DOHH2 (cell line): Measurements from ENCODE around the gene WDR7.

Experiments
- CTCF ChIP-seq: fragments of 200-600 bp; sonication (generic); IDR thresholded peaks from one replicate; pipeline ENCODE4 v1.5.1; 2014; ENCODE audit warnings: antibody characterized with exemption, mild to moderate bottlenecking, low read depth, low read length; ENCODE audit not compliant: poor library complexity, severe bottlenecking
- EZH2phosphoT487 ChIP-seq: fragments of 200-600 bp; sonication (generic); IDR thresholded peaks from 2 replicates; pipeline ENCODE4 v1.6.1; 2017; ENCODE audit warnings: borderline replicate concordance, mild to moderate bottlenecking, antibody characterized with exemption, low read length, moderate library complexity, mixed read lengths

GRCh38 chr18:57035590-57035989, 384.4 kb downstream of the WDR7 start:
- TF ChIP-seq EZH2phosphoT487, result no peak
- TF ChIP-seq CTCF, result no peak
